MM.1S (cell line): ENCODE results near the gene ENPP3.

Experiments
- DNase-seq: peaks from one replicate; pipeline ENCODE4 v3.0.0-alpha.2; 2015
- H2AFZ ChIP-seq: fragments of 300-600 bp; sonication (generic); 2 replicates; pipeline ENCODE4 v1.6.0; 2016; ENCODE audit warnings: antibody characterized with exemption, low read length
- H3F3A ChIP-seq: fragments of 300-600 bp; sonication (generic); 2 replicates; pipeline ENCODE4 v1.6.1; 2016; ENCODE audit warnings: mild to moderate bottlenecking, antibody characterized with exemption, low read length, moderate library complexity, mixed read lengths; ENCODE audit not compliant: insufficient read depth
- H3K27ac ChIP-seq: fragments of 300-600 bp; sonication (generic); 2 replicates; pipeline ENCODE4 v1.5.1; 2016; ENCODE audit warnings: mild to moderate bottlenecking, low read length
- H3K27me3 ChIP-seq: fragments of 300-600 bp; sonication (generic); replicated peaks from 2 replicates; pipeline ENCODE4 v1.6.0; 2016; ENCODE audit warnings: low read length; ENCODE audit not compliant: insufficient read depth
- H3K36me3 ChIP-seq: fragments of 300-600 bp; sonication (generic); replicated peaks from 2 replicates; pipeline ENCODE4 v1.6.1; 2016; ENCODE audit warnings: mild to moderate bottlenecking, low read length, mixed read lengths; ENCODE audit not compliant: insufficient read depth
- H3K4me1 ChIP-seq: fragments of 300-600 bp; sonication (generic); 2 replicates; pipeline ENCODE4 v1.6.1; 2016; ENCODE audit warnings: low read length, mixed read lengths
- H3K4me2 ChIP-seq: fragments of 300-600 bp; sonication (generic); 2 replicates; pipeline ENCODE4 v1.6.0; 2016; ENCODE audit warnings: low read depth, low read length
- H3K4me3 ChIP-seq: fragments of 300-600 bp; sonication (generic); 2 replicates; pipeline ENCODE4 v1.5.1; 2016; ENCODE audit warnings: low read length, mixed read lengths
- H3K79me2 ChIP-seq: fragments of 300-600 bp; sonication (generic); 2 replicates; pipeline ENCODE4 v1.6.1; 2016; ENCODE audit warnings: mixed run types, low read length, mixed read lengths
- H3K9ac ChIP-seq: fragments of 300-600 bp; sonication (generic); 2 replicates; pipeline ENCODE4 v1.6.1; 2016; ENCODE audit warnings: low read length, mixed read lengths
- H3K9me2 ChIP-seq: fragments of 300-600 bp; sonication (generic); replicated peaks from 2 replicates; pipeline ENCODE4 v1.6.1; 2016; ENCODE audit warnings: mild to moderate bottlenecking, low read length, mixed read lengths; ENCODE audit not compliant: insufficient read depth
- H3K9me3 ChIP-seq: fragments of 300-600 bp; sonication (generic); replicated peaks from 2 replicates; pipeline ENCODE4 v1.6.1; 2016; ENCODE audit warnings: mild to moderate bottlenecking, low read length, mixed read lengths; ENCODE audit not compliant: insufficient read depth
- H4K20me1 ChIP-seq: fragments of 300-600 bp; sonication (generic); 2 replicates; pipeline ENCODE4 v1.6.1; 2016; ENCODE audit warnings: mild to moderate bottlenecking, low read length, moderate library complexity, mixed read lengths; ENCODE audit not compliant: insufficient read depth
- EZH2 ChIP-seq: fragments of 300-600 bp; sonication (generic); optimal IDR thresholded peaks from 2 replicates; pipeline ENCODE3; 2017; ENCODE audit warnings: low read depth, mild to moderate bottlenecking, antibody characterized with exemption, low read length, mixed read lengths
- EZH2phosphoT487 ChIP-seq: fragments of 300-600 bp; sonication (generic); IDR thresholded peaks from 2 replicates; pipeline ENCODE4 v1.6.1; 2018; ENCODE audit warnings: antibody characterized with exemption, low read length
- TF ChIP-seq, protein P1 (sequence below): fragments of 300-600 bp; sonication (generic); IDR thresholded peaks from 2 replicates; pipeline ENCODE4 v1.5.1; 2016; ENCODE audit warnings: antibody characterized with exemption, low read length, mixed read lengths

The ENPP3 gene

GRCh38 chr6:131773284-131773950, 136.3 kb downstream of the ENPP3 start:
- H3K79me2 ChIP-seq: no peaks in the 10 kb centered on the region

DNA sequence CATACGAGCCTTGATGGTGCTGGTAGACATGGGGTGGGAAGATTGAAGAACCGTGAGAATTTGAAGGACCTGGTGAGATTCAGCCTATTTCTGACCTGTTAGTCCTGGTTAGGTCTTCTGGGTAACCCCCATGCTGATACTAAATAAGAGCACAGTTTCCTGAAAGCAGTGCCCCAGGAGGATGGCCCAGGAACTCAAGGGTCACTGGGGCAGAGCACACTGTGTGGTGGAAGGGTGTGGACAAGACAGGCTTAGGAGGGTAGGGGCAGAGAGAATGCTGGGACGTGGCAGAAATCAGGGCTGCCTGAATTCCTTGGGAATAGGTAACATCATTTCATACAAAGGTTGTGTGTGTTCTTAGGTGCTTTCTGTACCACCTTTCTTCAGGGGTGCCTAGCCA, 138.8 kb downstream of the ENPP3 start:
- no peak overlapping the region for H2AFZ ChIP-seq
- H3K9ac ChIP-seq: no peak overlapping the region
- TF ChIP-seq EZH2phosphoT487 (no peak), EZH2 (no peak)
- TF ChIP-seq, protein P1, sequence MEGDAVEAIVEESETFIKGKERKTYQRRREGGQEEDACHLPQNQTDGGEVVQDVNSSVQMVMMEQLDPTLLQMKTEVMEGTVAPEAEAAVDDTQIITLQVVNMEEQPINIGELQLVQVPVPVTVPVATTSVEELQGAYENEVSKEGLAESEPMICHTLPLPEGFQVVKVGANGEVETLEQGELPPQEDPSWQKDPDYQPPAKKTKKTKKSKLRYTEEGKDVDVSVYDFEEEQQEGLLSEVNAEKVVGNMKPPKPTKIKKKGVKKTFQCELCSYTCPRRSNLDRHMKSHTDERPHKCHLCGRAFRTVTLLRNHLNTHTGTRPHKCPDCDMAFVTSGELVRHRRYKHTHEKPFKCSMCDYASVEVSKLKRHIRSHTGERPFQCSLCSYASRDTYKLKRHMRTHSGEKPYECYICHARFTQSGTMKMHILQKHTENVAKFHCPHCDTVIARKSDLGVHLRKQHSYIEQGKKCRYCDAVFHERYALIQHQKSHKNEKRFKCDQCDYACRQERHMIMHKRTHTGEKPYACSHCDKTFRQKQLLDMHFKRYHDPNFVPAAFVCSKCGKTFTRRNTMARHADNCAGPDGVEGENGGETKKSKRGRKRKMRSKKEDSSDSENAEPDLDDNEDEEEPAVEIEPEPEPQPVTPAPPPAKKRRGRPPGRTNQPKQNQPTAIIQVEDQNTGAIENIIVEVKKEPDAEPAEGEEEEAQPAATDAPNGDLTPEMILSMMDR: no peak
- H3K9me3 ChIP-seq: no peaks in the 10 kb centered on the region
- H3K4me2 ChIP-seq: no peak overlapping the region
- no peaks in the 10 kb centered on the region for H4K20me1 ChIP-seq
- H3K79me2 ChIP-seq: no peaks in the 10 kb centered on the region
- H3K4me3 ChIP-seq: no peak overlapping the region
- no peaks in the 10 kb centered on the region for H3K4me1 ChIP-seq
- no peaks in the 10 kb centered on the region for H3K36me3 ChIP-seq
- no peak for DNase-seq
- H3K9me2 ChIP-seq: no peaks in the 10 kb centered on the region
- no peak overlapping the region for H3K27ac ChIP-seq
- H3F3A ChIP-seq: no peaks in the 10 kb centered on the region
- no peaks in the 10 kb centered on the region for H3K27me3 ChIP-seq

More at GRCh38 chr6:131773284-131773950, 136.3 kb downstream of the ENPP3 start:
- no peaks in the 10 kb centered on the region for H4K20me1 ChIP-seq
- no peak overlapping the region for H3K27ac ChIP-seq
- H3K27me3 ChIP-seq: no peaks in the 10 kb centered on the region
- no peak for DNase-seq
- H3K36me3 ChIP-seq: no peaks in the 10 kb centered on the region
- no peaks in the 10 kb centered on the region for H3F3A ChIP-seq
- H3K9ac ChIP-seq: no peak overlapping the region
- no peak for TF ChIP-seq EZH2
- no peak for TF ChIP-seq EZH2phosphoT487
- TF ChIP-seq, protein P1: no peak
- no peaks in the 10 kb centered on the region for H3K9me3 ChIP-seq
- H3K4me3 ChIP-seq: no peak overlapping the region
- H3K4me1 ChIP-seq: no peaks in the 10 kb centered on the region
- H3K9me2 ChIP-seq: no peaks in the 10 kb centered on the region
- no peak overlapping the region for H2AFZ ChIP-seq
- H3K4me2 ChIP-seq: no peak overlapping the region

DNA sequence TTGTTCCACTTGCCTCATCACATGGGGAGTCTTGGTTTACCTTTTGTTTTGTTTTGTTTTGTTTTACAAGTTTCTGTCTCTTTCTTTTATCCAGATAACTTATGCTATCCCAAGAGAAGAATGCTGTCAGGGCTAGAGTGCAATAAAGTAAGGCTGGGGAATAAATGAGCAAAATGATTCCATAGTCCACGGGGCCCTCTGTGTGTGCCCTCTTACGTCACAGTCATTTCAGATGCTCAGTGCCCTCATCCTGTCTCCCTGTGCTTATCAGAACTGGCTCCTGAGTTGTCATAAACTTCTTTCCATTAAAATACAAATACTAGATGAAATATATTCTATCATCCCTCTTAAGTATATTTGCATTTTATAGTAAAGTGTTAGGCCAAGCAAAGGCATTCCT, 139.9 kb downstream of the ENPP3 start:
- H3F3A ChIP-seq: no peaks in the 10 kb centered on the region
- no peak overlapping the region for H2AFZ ChIP-seq
- H3K4me2 ChIP-seq: no peak overlapping the region
- no peak overlapping the region for H3K27ac ChIP-seq
- no peaks in the 10 kb centered on the region for H3K9me2 ChIP-seq
- no peaks in the 10 kb centered on the region for H4K20me1 ChIP-seq
- no peaks in the 10 kb centered on the region for H3K36me3 ChIP-seq
- H3K9ac ChIP-seq: no peak overlapping the region
- no peaks in the 10 kb centered on the region for H3K79me2 ChIP-seq
- no peak overlapping the region for H3K4me3 ChIP-seq
- no peaks in the 10 kb centered on the region for H3K27me3 ChIP-seq
- H3K9me3 ChIP-seq: no peaks in the 10 kb centered on the region
- no peaks in the 10 kb centered on the region for H3K4me1 ChIP-seq
- TF ChIP-seq EZH2phosphoT487 (no peak), EZH2 (no peak)
- TF ChIP-seq, protein P1: no peak
- no peak for DNase-seq
